ENCODE data around the gene LPP. TPM values are rescaled to one million over a fixed set of nuclear protein-coding genes. Genes with fewer than 3 reads are reported as not detected.

The LPP gene
- total RNA-seq, 1 experiment from 2014 or later: 54.0 TPM

DNA sequence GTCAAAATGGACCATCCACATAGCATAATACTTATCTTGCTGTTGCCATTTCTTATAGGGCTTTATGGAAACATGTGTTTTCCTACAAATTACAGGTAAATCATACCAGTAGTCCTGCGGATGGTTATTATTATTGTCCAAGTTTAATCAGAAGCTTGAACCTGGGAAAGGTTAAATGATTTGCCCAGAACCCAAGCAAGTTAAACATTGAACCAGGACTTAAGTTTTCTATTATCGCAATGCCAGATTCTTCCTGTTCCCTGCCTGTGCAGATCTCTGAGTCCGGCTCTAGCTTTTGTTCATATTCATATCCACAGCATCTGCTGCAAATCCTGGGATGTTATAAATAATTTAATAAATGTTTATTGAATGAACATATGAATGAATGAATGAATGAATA lies 12.5 kb downstream of the LPP start (continued):
- TF ChIP-seq TCF7L2 (IDR thresholded peaks at IDR 0.05; ENCODE audit: borderline replicate concordance, extremely low read depth, insufficient read depth, insufficient read length): no peak

DNA sequence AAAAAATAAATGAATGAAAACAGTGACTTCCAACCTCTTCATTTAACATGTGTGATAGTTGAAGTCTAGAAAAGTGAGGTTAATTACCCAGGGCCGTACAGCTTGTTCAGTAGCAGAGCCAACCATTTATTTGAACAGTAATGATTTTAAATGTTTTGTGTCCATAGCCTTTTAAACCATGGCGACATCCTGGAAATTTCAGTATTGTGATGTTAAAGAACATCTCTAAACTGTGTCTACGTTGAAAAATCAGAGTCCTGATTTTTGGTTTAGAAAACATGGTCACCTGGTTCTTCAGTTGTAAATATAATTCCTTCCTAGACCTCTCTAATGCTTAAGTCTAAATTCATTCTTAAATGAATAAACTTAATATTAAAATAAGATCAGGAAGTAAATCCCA lies 14.2 kb downstream of the LPP start:
- Histone ChIP-seq H3K4me1 (ENCODE audit: control insufficient read depth in 1 of 2, insufficient read depth in 2 of 2, low read length in 2 of 2) (peaks cover 23 to 40% of the 10 kb centered on the region in 2 experiments), H3K79me2 (ENCODE audit: insufficient read depth, low read length) (peaks cover 81% of the 10 kb centered on the region), H3K4me3 (replicated peaks in 1 of 2; ENCODE audit: low read depth in 1 of 2, low read length in 2 of 2) (no peak overlapping the region), H2AFZ (ENCODE audit: low read depth, low read length, poor library complexity, severe bottlenecking) (no peak overlapping the region), H3K27me3 (ENCODE audit: insufficient read depth, low read length) (no peaks in the 10 kb centered on the region), H3K9ac (ENCODE audit: low read length) (no peak overlapping the region), H4K20me1 (ENCODE audit: insufficient read depth) (no peaks in the 10 kb centered on the region), H3K36me3 (ENCODE audit: control insufficient read depth in 1 of 2, insufficient read depth in 2 of 2, low read length in 2 of 2) (no peaks in the 10 kb centered on the region), H3K9me2 (ENCODE audit: insufficient read depth) (no peaks in the 10 kb centered on the region), H3K4me2 (ENCODE audit: low read length) (no peak overlapping the region), H3K27ac (ENCODE audit: low read depth, low read length) (no peak overlapping the region), H3K9me3 (ENCODE audit: control insufficient read depth in 1 of 2, insufficient read depth in 1 of 2, low read depth in 1 of 2, low read length in 2 of 2) (no peaks in the 10 kb centered on the region)
- DNase-seq (ENCODE audit: low read depth, low spot score): no peak
- TF ChIP-seq YY1 (IDR thresholded peaks at IDR 0.05; ENCODE audit: extremely low read depth, insufficient replicate concordance, low read depth, low read length) (no peak), SRF (IDR thresholded peaks at IDR 0.05; ENCODE audit: low read depth) (no peak), TCF7L2 (IDR thresholded peaks at IDR 0.05; ENCODE audit: borderline replicate concordance, extremely low read depth, insufficient read depth, insufficient read length) (no peak), JUND (IDR thresholded peaks at IDR 0.05) (no peak), CEBPB (IDR thresholded peaks at IDR 0.05; ENCODE audit: low read depth) (no peak)
- POLR2A ChIA-PET: no interaction called here
- CTCF ChIA-PET: no interaction called here
- ATAC-seq: no peak
- no TSS peak for BruUV-seq (replicated peaks)
- RAD21 ChIA-PET (ENCODE audit: low non-redundant PET in 1 of 2, low total read pairs in 2 of 2, uncharacterized antibody in 2 of 2, unreplicated experiment in 2 of 2): no interaction called here
- intact Hi-C loops (cut with micrococcal nuclease): loop anchor here (10.0 kb wide), 1 partner anchor 787 kb away; no protein-coding TSS in a partner anchor

DNA sequence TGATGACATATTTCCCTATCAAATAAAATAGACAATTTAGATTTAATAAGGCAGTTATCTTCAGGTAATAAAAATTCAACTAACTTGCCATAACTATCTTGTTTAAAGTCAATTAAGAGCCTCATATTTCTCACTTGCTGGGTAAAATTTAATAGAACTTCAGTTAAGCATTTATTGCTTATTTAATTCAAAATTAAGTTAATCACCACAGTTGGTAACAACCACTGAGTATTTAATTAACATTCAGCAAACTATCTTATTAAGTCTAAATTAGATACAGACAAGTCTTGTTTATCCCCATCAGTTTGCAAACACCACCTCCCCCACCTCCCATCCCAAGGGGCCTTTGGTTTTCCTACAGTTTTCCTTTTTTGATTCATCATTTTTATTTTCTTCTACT lies 14.7 kb downstream of the LPP start:
- no TSS peak for BruUV-seq (replicated peaks)
- POLR2A ChIA-PET: no interaction called here
- no peak for DNase-seq (ENCODE audit: low read depth, low spot score)

More for the DNA sequence above, 14.7 kb downstream of the LPP start:
- RAD21 ChIA-PET (ENCODE audit: low non-redundant PET in 1 of 2, low total read pairs in 2 of 2, uncharacterized antibody in 2 of 2, unreplicated experiment in 2 of 2): no interaction called here
- intact Hi-C loops (cut with micrococcal nuclease): loop anchor here (10.0 kb wide), 1 partner anchor 786 kb away; no protein-coding TSS in a partner anchor
- Histone ChIP-seq H3K36me3 (ENCODE audit: control insufficient read depth in 1 of 2, insufficient read depth in 2 of 2, low read length in 2 of 2) (no peaks in the 10 kb centered on the region), H3K9ac (ENCODE audit: low read length) (no peak overlapping the region), H3K79me2 (ENCODE audit: insufficient read depth, low read length) (peaks cover 77% of the 10 kb centered on the region), H3K4me3 (replicated peaks in 1 of 2; ENCODE audit: low read depth in 1 of 2, low read length in 2 of 2) (no peak overlapping the region), H3K4me1 (ENCODE audit: control insufficient read depth in 1 of 2, insufficient read depth in 2 of 2, low read length in 2 of 2) (peaks cover 20 to 36% of the 10 kb centered on the region in 2 experiments), H3K27me3 (ENCODE audit: insufficient read depth, low read length) (no peaks in the 10 kb centered on the region), H3K9me3 (ENCODE audit: control insufficient read depth in 1 of 2, insufficient read depth in 1 of 2, low read depth in 1 of 2, low read length in 2 of 2) (no peaks in the 10 kb centered on the region), H4K20me1 (ENCODE audit: insufficient read depth) (no peaks in the 10 kb centered on the region), H3K9me2 (ENCODE audit: insufficient read depth) (no peaks in the 10 kb centered on the region), H3K4me2 (ENCODE audit: low read length) (no peak overlapping the region), H2AFZ (ENCODE audit: low read depth, low read length, poor library complexity, severe bottlenecking) (no peak overlapping the region), H3K27ac (ENCODE audit: low read depth, low read length) (no peak overlapping the region)
- no peak for ATAC-seq
- CTCF ChIA-PET: no interaction called here
- TF ChIP-seq ELF1 (IDR thresholded peaks at IDR 0.05; ENCODE audit: borderline replicate concordance, low read depth) (no peak), ZNF274 (IDR thresholded peaks at IDR 0.05; ENCODE audit: low read depth, low read length) (no peak), SP1 (IDR thresholded peaks at IDR 0.05; ENCODE audit: low read depth) (no peak), POLR2AphosphoS5 (IDR thresholded peaks at IDR 0.05; ENCODE audit: low read depth, low read length) (no peak), TCF7L2 (IDR thresholded peaks at IDR 0.05; ENCODE audit: borderline replicate concordance, extremely low read depth, insufficient read depth, insufficient read length) (no peak), EZH2phosphoT487 (IDR thresholded peaks at IDR 0.05; ENCODE audit: borderline replicate concordance) (no peak), FOSL1 (IDR thresholded peaks at IDR 0.05; ENCODE audit: low read depth) (no peak), RAD21 (IDR thresholded peaks at IDR 0.05; ENCODE audit: low read depth) (no peak), POLR2A (IDR thresholded peaks at IDR 0.05; ENCODE audit: borderline replicate concordance, extremely low read depth, insufficient read depth, insufficient read length) (no peak)
- TF ChIP-seq, protein P1, sequence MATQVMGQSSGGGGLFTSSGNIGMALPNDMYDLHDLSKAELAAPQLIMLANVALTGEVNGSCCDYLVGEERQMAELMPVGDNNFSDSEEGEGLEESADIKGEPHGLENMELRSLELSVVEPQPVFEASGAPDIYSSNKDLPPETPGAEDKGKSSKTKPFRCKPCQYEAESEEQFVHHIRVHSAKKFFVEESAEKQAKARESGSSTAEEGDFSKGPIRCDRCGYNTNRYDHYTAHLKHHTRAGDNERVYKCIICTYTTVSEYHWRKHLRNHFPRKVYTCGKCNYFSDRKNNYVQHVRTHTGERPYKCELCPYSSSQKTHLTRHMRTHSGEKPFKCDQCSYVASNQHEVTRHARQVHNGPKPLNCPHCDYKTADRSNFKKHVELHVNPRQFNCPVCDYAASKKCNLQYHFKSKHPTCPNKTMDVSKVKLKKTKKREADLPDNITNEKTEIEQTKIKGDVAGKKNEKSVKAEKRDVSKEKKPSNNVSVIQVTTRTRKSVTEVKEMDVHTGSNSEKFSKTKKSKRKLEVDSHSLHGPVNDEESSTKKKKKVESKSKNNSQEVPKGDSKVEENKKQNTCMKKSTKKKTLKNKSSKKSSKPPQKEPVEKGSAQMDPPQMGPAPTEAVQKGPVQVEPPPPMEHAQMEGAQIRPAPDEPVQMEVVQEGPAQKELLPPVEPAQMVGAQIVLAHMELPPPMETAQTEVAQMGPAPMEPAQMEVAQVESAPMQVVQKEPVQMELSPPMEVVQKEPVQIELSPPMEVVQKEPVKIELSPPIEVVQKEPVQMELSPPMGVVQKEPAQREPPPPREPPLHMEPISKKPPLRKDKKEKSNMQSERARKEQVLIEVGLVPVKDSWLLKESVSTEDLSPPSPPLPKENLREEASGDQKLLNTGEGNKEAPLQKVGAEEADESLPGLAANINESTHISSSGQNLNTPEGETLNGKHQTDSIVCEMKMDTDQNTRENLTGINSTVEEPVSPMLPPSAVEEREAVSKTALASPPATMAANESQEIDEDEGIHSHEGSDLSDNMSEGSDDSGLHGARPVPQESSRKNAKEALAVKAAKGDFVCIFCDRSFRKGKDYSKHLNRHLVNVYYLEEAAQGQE (IDR thresholded peaks at IDR 0.05; ENCODE audit: low read depth): no peak
